Measurements from ENCODE around the gene LTA4H. TPM values are rescaled to one million over a fixed set of nuclear protein-coding genes. Genes with fewer than 3 reads are reported as not detected.

Gene LTA4H
- total and polyA plus RNA-seq, 4 donors, result 145 to 262 (median 172) TPM

GRCh38 chr12:96039516-96039915 is 4.1 kb upstream of the LTA4H start:
- ATAC-seq (ENCODE audit: insufficient read depth, low FRiP score), result no peak
- TF ChIP-seq CTCF (IDR thresholded peaks at IDR 0.05; ENCODE audit: control extremely low read depth, extremely low read depth), result no peak

GRCh38 chr12:96036765-96037455 is 1.5 kb upstream of the LTA4H start:
- Histone ChIP-seq H3K27ac (ENCODE audit: low read depth in 1 of 2, low read length in 1 of 2) (no peak overlapping the region), H3K9me3 (ENCODE audit: control insufficient read depth in 4 of 4, insufficient read depth in 3 of 4, low read length in 3 of 4) (no peaks in the 10 kb centered on the region), H3K4me3 (no peak overlapping the region), H3K36me3 (ENCODE audit: control insufficient read depth in 4 of 4, insufficient read depth in 4 of 4, low read length in 4 of 4) (no peaks in the 10 kb centered on the region), H3K9ac (ENCODE audit: insufficient read depth in 1 of 2, low read length in 2 of 2) (no peak overlapping the region), H3K27me3 (ENCODE audit: control insufficient read depth in 3 of 3, insufficient read depth in 3 of 3, low read length in 2 of 3) (no peaks in the 10 kb centered on the region), H3K4me1 (ENCODE audit: control insufficient read depth in 5 of 5, insufficient read depth in 5 of 5, low read length in 5 of 5) (peaks cover 0 to 16% (median 5%) of the 10 kb centered on the region in 5 donors)
- 93% methylated on average over 8 of the region's 8 CpGs for WGBS, 2 donors
- no peak for DNase-seq
- TF ChIP-seq CTCF (IDR thresholded peaks at IDR 0.05; ENCODE audit: control extremely low read depth, extremely low read depth), result no peak
- ATAC-seq (ENCODE audit: insufficient read depth, low FRiP score), result no peak

More at GRCh38 chr12:96039516-96039915, 4.1 kb upstream of the LTA4H start:
- Histone ChIP-seq H3K9me3 (ENCODE audit: control insufficient read depth in 4 of 4, insufficient read depth in 3 of 4, low read length in 3 of 4) (no peaks in the 10 kb centered on the region), H3K9ac (ENCODE audit: insufficient read depth in 1 of 2, low read length in 2 of 2) (no peak overlapping the region), H3K27ac (ENCODE audit: low read depth in 1 of 2, low read length in 1 of 2) (no peak overlapping the region), H3K4me1 (ENCODE audit: control insufficient read depth in 5 of 5, insufficient read depth in 5 of 5, low read length in 5 of 5) (no peaks in the 10 kb centered on the region), H3K27me3 (ENCODE audit: control insufficient read depth in 3 of 3, insufficient read depth in 3 of 3, low read length in 2 of 3) (no peaks in the 10 kb centered on the region), H3K4me3 (no peak overlapping the region), H3K36me3 (ENCODE audit: control insufficient read depth in 4 of 4, insufficient read depth in 4 of 4, low read length in 4 of 4) (no peaks in the 10 kb centered on the region)
- no peak for DNase-seq
- 35 to 79% methylated on average over 3 of the region's 3 CpGs for WGBS, 2 donors

GRCh38 chr12:96034621-96035282 is 635 bp downstream of the LTA4H start:
- peak overlapping the region; percentile 57 to 93 for H3K9ac ChIP-seq (ENCODE audit: insufficient read depth in 1 of 2, low read length in 2 of 2)
- H3K27me3 ChIP-seq (ENCODE audit: control insufficient read depth in 3 of 3, insufficient read depth in 3 of 3, low read length in 2 of 3), result no peaks in the 10 kb centered on the region
- peaks cover 0 to 16% (median 5%) of the 10 kb centered on the region in 5 donors for H3K4me1 ChIP-seq (ENCODE audit: control insufficient read depth in 5 of 5, insufficient read depth in 5 of 5, low read length in 5 of 5)
- DNase-seq, result peak; percentile 47 to 64 (median 63)
- no peaks in the 10 kb centered on the region for H3K9me3 ChIP-seq (ENCODE audit: control insufficient read depth in 4 of 4, insufficient read depth in 3 of 4, low read length in 3 of 4)
- peak; percentile 8 for ATAC-seq (ENCODE audit: insufficient read depth, low FRiP score)
- no peaks in the 10 kb centered on the region for H3K36me3 ChIP-seq (ENCODE audit: control insufficient read depth in 4 of 4, insufficient read depth in 4 of 4, low read length in 4 of 4)
- 1 to 3% methylated on average over 25 of the region's 25 CpGs for WGBS, 2 donors
- no peak for TF ChIP-seq CTCF (IDR thresholded peaks at IDR 0.05; ENCODE audit: control extremely low read depth, extremely low read depth)
- H3K27ac ChIP-seq (ENCODE audit: low read depth in 1 of 2, low read length in 1 of 2), result peak overlapping the region; percentile 73 to 92
- peak overlapping the region; percentile 94 for H3K4me3 ChIP-seq

Measured in lung (tissue), 12 donors.